HG03460 (cell line): ENCODE results near the gene NF2.
A peak's percentile ranks its signal among the peaks of the same experiment; 100 is the strongest.
"Not testable (repeated sequence)": the region's sequence is repeated elsewhere in the genome, so short reads cannot be mapped to it uniquely, and the experiment has no call there.

ENCODE experiments used
- ATAC-seq: cut with Tn5 transposase; IDR thresholded peaks from one replicate; pipeline ENCODE4 v1.9.1; 2021; ENCODE audit not compliant: unreplicated experiment

The NF2 gene

DNA sequence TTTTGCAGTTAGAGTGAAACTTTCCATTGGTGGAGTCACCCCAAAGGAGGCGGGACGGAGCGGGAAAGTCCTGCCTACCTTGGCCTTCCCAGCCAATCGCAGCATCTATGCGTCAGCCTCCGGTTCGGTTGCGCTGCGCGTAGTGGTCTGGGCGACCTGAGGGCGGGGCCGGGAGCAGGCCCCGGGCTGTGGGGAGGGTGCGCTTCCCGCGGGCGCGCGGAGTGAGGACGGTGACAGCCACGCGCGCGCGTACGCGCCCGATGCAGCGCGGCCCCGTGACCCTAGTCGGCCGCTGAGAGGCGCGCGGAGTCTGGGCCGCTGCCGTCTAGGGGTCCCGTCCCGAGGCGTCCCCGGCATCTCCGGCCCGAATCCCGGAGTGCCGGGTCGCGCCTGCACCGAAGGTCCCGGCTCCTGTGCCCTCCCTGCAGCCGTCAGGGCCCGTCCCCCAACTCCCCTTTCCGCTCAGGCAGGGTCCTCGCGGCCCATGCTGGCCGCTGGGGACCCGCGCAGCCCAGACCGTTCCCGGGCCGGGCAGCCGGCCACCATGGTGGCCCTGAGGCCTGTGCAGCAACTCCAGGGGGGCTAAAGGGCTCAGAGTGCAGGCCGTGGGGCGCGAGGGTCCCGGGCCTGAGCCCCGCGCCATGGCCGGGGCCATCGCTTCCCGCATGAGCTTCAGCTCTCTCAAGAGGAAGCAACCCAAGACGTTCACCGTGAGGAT lies at the start of gene NF2:
Gene NF2, plus strand, starts transcription at position 276 of the 718 bp plus-strand sequence. Its CDS starts 366 bp downstream, at position 642.
- peak; percentile 94 for ATAC-seq

DNA sequence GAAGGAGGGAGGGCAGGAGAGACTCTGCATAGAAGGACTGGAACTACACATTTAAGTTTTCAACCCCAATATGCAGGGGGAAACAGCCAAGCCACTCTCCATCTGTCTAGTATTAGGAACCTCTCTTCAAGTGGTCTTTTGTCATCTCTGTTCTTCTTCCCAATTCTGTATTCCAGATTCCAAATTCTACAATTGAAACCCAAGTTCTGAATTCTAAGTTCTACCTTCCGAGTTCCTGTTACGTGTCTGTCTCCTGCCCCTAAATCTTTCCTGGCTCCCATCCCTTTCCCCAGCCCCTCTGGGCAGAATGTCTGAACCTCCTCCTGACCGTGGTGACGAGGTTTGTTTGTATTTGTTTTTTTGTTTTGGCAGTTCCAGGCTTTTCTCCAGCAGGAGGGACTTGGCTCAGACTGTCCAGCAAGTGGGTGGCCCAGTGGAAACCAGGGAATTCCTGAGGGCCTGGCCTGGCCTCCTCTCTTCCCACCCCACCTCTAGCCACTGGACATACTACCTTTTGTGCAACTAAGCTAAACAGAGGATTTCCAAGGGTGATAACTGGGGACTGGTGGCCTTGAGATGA lies 48.3 kb upstream of the NF2 start:
- ATAC-seq, result no peak

DNA sequence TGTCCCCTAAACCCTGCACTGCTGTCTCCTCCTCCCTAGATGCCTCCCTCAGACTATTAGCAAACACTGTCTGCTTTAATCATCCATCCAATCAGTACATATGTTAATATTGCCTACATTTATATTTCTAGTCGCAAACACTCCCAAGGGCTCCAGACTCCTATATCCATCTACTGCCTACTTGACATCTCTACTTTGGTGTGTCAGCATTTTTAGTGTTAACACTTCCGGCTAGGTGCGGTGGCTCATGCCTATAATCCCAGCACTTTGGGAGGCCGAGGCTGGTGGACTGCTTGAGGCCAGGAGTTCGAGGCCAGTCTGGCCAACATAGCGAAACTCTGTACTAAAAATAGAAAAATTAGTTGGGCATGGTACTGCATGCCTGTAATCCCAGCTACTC lies 44.4 kb upstream of the NF2 start:
- ATAC-seq, result no peak

DNA sequence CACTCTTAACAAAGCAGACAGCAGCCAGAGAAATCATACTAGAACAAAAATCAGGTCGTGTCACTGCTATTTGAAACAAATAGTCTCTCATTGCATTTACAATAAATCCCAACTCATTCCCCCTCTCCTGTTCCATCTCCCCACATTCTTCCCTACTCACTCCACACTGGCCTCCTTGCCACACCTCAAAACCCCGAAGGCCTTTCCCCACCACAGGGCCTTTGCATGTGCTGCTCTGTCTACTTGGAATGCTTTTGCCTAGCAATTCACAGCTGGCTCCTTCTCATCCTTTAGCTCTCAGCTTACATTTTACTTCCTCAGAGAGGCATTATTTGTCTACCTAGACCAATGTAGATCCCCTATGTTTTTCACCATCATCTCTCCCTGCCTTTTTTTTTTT lies 43.6 kb upstream of the NF2 start:
- no peak for ATAC-seq

DNA sequence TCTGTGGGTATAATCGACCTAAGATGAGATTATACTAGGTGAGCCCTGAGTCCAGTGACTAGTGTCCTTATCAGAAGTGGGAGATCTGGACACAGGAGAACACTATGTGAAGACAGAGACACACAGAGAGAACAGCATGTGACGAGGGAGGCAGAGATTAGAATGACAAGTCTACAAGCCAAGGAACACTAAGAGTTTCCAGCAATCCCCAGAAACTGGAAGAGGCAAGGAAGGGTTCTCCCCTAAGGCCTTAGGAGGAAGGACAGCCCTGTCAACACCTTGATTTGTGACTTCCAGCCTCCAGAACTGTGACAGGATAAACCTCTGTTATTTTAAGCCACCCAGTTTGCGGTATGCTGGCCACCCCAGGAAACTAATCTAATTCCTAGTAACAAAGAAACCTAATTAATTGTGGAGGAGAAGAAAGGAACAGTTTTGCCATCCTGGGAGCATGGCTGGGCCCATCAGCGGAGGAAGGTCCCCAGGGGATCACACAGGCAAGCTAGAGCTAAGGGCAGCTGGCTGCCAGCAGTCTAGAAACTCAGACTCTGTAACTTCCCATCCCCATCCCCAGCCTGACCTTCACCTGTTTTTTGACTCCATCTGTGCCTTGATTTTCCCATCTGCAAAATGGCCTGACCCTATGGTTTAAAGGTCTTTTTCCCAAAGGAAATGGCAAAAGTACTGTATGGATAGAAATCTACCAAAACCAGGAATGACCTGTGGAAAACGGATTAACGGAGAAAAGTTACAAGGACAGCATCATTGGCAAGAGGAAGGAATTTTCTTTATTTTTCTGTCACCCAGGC lies 39.6 kb upstream of the NF2 start:
- ATAC-seq, result no peak

- ATAC-seq, result not testable (repeated sequence)
Measured at GRCh38 chr22:29566513-29566912, 36.9 kb upstream of the NF2 start.

GRCh38 chr22:29567338-29567737 lies 36.1 kb upstream of the NF2 start:
- ATAC-seq, result no peak

DNA sequence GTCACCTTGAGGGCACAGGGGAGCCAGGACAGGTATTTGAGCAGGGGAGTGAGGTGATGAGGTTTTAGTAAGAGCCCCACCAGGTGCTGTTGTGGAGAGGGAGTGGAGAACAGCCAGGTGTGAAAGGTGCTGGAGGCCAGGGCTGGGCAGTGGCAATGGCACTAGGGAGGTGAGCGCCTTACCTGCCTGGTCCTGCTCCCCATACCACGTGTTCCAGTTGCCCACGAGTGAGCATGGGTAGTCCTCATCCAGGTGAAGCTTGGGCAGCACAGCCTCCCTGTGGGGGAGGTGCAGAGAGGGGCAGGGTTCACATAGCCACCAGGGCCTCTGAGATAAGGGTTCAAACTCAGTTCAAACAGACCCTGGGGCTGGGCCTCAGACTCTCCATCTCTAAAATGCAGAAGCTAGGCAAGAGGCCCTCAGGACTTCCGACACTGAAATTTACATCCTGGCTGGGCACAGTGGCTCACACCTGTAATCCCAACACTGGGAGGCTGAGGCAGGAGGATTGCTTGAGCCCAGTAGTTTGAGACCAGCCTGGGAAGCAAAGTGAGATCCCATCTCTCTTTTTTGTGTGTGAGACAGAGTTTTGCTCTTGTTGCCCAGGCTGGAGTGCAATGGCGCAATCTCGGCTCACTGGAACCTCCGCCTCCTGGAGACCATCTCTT lies 34.3 kb upstream of the NF2 start:
- no peak for ATAC-seq

GRCh38 chr22:29570456-29570855 lies 33.0 kb upstream of the NF2 start:
- no peak for ATAC-seq

- ATAC-seq, result no peak
Measured at GRCh38 chr22:29570912-29571549, 32.4 kb upstream of the NF2 start.

- no peak for ATAC-seq
Measured at GRCh38 chr22:29574762-29575450, 28.5 kb upstream of the NF2 start.

DNA sequence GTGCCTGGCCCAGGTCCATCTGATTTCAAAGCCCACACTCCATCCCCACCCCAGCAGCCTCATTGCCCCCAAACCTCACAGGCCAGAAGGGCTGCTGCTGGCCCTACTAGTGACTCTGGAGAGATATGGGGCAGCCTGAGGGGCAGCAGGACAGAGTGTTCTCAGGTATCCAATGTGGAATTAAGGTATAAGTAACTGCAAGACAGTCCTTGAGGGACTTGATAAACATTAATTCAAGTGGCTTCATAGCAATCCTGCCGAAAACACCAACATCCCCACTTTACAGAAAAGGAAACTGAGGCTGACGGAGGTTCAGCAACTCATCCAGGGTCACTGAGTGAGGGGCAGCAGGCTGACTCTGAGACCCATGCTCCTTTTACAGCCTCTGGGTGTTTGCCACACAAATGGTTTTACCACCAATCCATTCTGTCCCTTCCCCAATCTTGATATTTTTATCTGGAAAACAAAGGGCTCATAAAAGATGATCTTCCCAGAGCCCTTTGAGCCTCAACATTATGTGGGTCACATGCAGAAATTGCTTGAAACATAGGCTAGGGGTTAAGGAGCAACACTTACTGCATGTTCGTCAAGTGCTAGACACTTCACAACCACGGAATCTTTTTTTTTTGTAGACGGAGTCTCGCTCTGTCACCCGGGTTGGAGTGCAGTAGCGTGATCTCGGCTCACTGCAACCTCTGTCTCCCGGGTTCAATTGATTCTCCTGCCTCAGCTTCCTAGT lies 24.8 kb upstream of the NF2 start:
- ATAC-seq, result no peak

DNA sequence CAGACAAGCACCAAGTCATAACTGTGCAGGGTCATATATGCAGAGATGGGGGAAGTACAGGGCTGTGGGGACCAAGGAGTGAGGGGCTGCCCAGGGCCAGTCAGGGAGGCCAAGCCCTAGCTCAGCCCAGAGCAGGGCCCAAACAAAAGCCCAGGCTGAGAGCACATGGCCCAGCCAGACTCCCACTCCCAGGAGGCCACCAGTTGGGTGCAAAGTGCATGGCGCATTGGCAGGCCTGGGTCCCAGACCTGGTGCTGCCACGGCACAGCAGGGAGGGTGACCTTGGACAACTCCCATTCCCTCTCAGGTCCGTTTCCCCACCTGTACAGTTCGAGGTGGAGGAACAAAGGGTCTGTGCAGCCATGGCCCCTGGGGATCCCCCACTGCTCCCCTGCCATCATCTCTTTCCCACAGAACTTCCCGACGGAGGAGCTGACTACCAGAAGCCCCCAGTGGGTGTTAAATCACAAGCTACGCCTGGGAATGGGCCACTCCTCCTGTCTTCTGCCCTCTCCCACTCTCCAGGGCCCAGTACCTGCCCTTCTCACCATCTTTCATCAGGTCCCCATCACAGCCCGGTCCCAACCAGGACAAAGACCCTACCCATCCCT lies 23.1 kb upstream of the NF2 start:
- ATAC-seq, result peak; percentile 14

- no peak for ATAC-seq
Measured at GRCh38 chr22:29581799-29582198, 21.6 kb upstream of the NF2 start.

DNA sequence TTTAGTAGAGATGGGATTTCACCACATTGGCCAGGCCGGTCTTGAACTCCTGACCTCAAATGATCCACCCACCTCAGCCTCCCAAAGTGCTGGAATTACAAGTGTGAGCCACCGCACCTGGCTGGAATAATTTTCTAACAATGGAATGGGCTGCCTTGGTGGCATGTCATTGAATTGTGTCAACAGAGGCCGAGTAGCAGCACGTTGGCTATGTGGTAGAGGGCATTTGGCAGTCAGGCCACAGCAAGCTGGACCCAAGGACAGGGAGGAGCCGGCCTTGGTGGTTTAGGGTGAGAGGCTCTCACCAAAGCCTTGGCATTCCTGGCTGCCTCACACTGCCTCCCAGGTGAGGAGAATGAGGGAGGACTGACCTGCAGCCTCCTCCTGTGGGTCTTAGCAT lies 18.5 kb upstream of the NF2 start:
- ATAC-seq, result no peak

DNA sequence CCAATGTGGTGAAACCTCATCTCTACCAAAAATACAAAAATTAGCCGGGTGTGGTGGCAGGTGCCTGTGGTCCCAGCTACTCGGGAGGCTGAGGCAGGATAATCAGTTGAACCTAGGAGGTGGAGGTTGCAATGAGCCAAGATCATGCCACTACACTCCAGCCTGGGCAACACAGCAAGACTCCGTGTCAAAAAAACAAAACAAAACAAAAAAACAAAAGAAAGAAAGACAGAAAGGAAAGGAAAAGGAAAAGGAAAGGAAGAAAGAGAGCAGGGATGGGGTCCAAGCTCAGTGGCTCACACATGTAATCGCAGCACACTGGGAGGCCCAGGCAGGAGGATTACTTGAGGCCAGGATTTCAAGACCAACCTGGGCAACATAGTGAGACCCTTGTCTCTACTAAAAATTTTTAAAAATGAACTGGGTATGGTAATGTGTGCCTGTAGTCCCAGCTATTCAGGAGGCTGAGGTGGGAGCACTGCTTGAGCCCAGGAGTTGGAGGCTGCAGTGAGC lies 17.2 kb upstream of the NF2 start:
- not testable (repeated sequence) for ATAC-seq

DNA sequence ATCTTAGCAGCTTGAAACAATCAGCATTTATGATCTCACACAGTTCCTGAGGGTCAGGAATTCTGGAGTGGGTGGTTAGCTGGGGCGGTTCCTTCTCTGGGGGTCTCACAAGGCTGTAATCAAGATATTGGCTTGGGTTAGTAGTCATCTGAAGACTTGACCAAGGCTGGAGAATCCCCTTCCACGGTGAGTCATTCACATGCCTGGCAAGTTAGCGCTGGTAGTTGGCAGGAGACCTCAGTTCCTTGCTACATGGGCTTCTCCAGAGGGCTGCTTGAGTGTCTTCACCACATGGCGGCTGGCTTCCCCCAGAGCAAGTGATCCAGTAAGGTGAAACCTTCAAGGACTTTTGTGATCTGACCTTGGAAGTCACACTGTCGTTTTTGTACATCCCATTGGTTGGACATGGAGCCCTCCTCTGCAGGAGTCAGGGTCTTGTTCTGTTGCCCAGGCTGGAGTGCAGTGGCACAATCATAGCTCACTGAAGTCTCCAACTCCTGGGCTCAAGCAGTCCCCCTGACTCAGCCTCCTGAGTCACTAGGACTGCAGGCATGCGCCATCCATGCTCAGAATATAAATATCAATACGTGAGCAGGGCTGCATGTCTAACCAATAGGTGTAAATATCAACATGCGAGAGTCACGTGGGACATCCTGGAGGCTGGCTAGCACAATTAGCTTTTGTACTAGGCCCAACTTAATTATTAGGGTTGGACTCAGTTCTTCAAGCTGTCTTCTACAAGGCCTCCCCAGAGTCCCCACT lies 15.3 kb upstream of the NF2 start:
- ATAC-seq, result no peak

DNA sequence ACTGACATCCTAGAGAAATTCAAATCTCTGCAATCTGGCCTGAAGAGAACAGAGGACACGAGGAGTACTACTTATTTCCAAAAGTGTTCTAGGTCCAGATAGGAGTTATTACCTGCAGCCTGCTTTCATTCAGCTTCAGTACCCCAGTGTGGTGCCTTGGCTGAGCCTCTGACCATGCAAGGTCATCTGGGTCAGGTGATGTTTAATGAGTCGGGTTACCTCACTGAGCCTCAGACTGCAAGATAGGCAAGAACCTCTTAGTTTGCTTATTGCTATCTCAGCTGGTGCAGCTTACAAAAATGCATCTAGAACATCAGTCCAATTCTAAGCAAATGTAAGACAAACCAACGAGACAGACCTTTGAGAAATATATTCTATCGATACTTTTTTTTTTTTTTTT lies 9.5 kb upstream of the NF2 start:
- ATAC-seq, result no peak
